HCT116 (cell line): ENCODE results near the gene SURF6. TPM values are rescaled to one million over a fixed set of nuclear protein-coding genes. Genes with fewer than 3 reads are reported as not detected.

Experiments
- ATAC-seq: fragments of 200-7000 bp; cut with Tn5 transposase; 2 replicates; pipeline ENCODE4 v1.9.1; 2020; ENCODE audit warnings: mild to moderate bottlenecking, moderate library complexity
- BruUV-seq: library from RNA; stranded (reverse); fragments of 400-500 nt; replicated peaks from 2 replicates; lab custom pipeline; 2021; lab: Mats Ljungman, UMichigan
- CTCF ChIA-PET: fragments of 300-600 bp; sonication (Branson Sonifier 250); formaldehyde crosslinking; loops from one replicate; lab custom pipeline; 2021; ENCODE audit warnings: antibody characterized with exemption; lab: Charles Lee
- POLR2A ChIA-PET: fragments of 300-600, 350-600 bp; sonication (Branson Sonifier 250); formaldehyde crosslinking; loops from one replicate; lab custom pipeline; 2021; ENCODE audit warnings: antibody characterized with exemption; lab: Charles Lee
- RAD21 ChIA-PET, 2 experiments: fragments of 300-600 bp; sonication (Branson Sonifier 250); formaldehyde crosslinking; loops; one replicate each; lab custom pipeline; 2023; ENCODE audit warnings: low total read pairs in 2 of 2; ENCODE audit not compliant: uncharacterized antibody in 2 of 2, unreplicated experiment in 2 of 2, low non-redundant PET in 1 of 2; lab: Charles Lee
- DNase-seq: peaks from one replicate; pipeline ENCODE4 v3.0.0-alpha.2; 2010; ENCODE audit warnings: low read depth, low spot score
- H2AFZ ChIP-seq: fragments of 200-600 bp; shearing (Covaris generic), sonication (generic); 2 replicates; pipeline ENCODE4 v1.6.1; 2017; ENCODE audit warnings: low read depth, mixed run types, mixed read lengths, antibody characterized with exemption, low read length; ENCODE audit not compliant: poor library complexity, severe bottlenecking
- H3K27ac ChIP-seq: 2 replicates; pipeline ENCODE4 v1.5.1; 2012; ENCODE audit warnings: low read depth, low read length
- H3K27me3 ChIP-seq: fragments of 200-600 bp; sonication (generic); 2 replicates; pipeline ENCODE4 v1.6.1; 2016; ENCODE audit warnings: mixed run types, low read length, mixed read lengths; ENCODE audit not compliant: insufficient read depth
- H3K36me3 ChIP-seq, 2 experiments: fragments of 200-500 bp in 1 of 2; fragments of 200-600 bp in 1 of 2; sonication (Bioruptor generic) in 1 of 2; sonication (generic) in 1 of 2; 2 replicates each; pipeline versions ENCODE4 v1.5.1 to v1.6.1; 2014 to 2016; ENCODE audit warnings: low read length in 2 of 2, inconsistent platforms in 1 of 2, mixed read lengths in 1 of 2, mixed run types in 1 of 2; ENCODE audit not compliant: insufficient read depth in 2 of 2, control insufficient read depth in 1 of 2
- H3K4me1 ChIP-seq, 2 experiments: fragments of 200-600 bp in 1 of 2; sonication (generic) in 1 of 2; 2 replicates each; pipeline versions ENCODE4 v1.5.1 to v1.6.1; 2012 to 2017; ENCODE audit warnings: low read length in 2 of 2, inconsistent platforms in 1 of 2, mild to moderate bottlenecking in 1 of 2, mixed read lengths in 1 of 2, mixed run types in 1 of 2, moderate library complexity in 1 of 2; ENCODE audit not compliant: insufficient read depth in 2 of 2, control insufficient read depth in 1 of 2
- H3K4me2 ChIP-seq: fragments of 200-600 bp; sonication (generic); 2 replicates; pipeline ENCODE4 v1.6.1; 2017; ENCODE audit warnings: mixed run types, low read length, mixed read lengths
- H3K4me3 ChIP-seq, 2 experiments: fragments of 200-600 bp in 1 of 2; sonication (generic) in 1 of 2; replicated peaks in 1 of 2; 2 replicates each; pipeline ENCODE4 v1.5.1; 2011 to 2016; ENCODE audit warnings: low read length in 2 of 2, control low read depth in 1 of 2, low read depth in 1 of 2, mild to moderate bottlenecking in 1 of 2, mixed read lengths in 1 of 2, mixed run types in 1 of 2
- H3K79me2 ChIP-seq: fragments of 200-600 bp; sonication (generic); 2 replicates; pipeline ENCODE4 v1.6.1; 2017; ENCODE audit warnings: mild to moderate bottlenecking, mixed run types, low read length, moderate library complexity, mixed read lengths; ENCODE audit not compliant: insufficient read depth
- H3K9ac ChIP-seq: fragments of 200-600 bp; sonication (generic); 2 replicates; pipeline ENCODE4 v1.6.1; 2016; ENCODE audit warnings: low read length, mixed read lengths
- H3K9me2 ChIP-seq: fragments of 200-600 bp; sonication (generic), shearing (Covaris generic); 2 replicates; pipeline ENCODE4 v1.6.1; 2017; ENCODE audit warnings: mixed run types, mild to moderate bottlenecking, moderate library complexity; ENCODE audit not compliant: insufficient read depth
- H3K9me3 ChIP-seq, 2 experiments: fragments of 200-500 bp in 1 of 2; fragments of 200-600 bp in 1 of 2; sonication (Bioruptor generic) in 1 of 2; sonication (generic) in 1 of 2; 2 replicates each; pipeline ENCODE4 v1.6.1; 2014 to 2017; ENCODE audit warnings: low read length in 2 of 2, mixed read lengths in 2 of 2, inconsistent platforms in 1 of 2, low read depth in 1 of 2, mild to moderate bottlenecking in 1 of 2, mixed run types in 1 of 2, moderate library complexity in 1 of 2; ENCODE audit not compliant: control insufficient read depth in 1 of 2, insufficient read depth in 1 of 2
- H4K20me1 ChIP-seq: fragments of 200-600 bp; sonication (generic), shearing (Covaris generic); 2 replicates; pipeline ENCODE4 v1.6.1; 2017; ENCODE audit warnings: mixed run types, mild to moderate bottlenecking, moderate library complexity; ENCODE audit not compliant: insufficient read depth
- CBX3 ChIP-seq: IDR thresholded peaks from 2 replicates; pipeline ENCODE4 v1.6.1; 2012; ENCODE audit warnings: low read depth
- CEBPB ChIP-seq: IDR thresholded peaks from 2 replicates; pipeline ENCODE4 v1.6.1; 2012; ENCODE audit warnings: low read depth
- EGR1 ChIP-seq: IDR thresholded peaks from 2 replicates; pipeline ENCODE4 v1.6.1; 2012; ENCODE audit warnings: low read depth
- ELF1 ChIP-seq: IDR thresholded peaks from 2 replicates; pipeline ENCODE4 v1.6.1; 2012; ENCODE audit warnings: low read depth, borderline replicate concordance
- EZH2 ChIP-seq: fragments of 200-600 bp; sonication (generic); IDR thresholded peaks from 2 replicates; pipeline ENCODE4 v1.6.1; 2017; ENCODE audit warnings: antibody characterized with exemption, mixed run types
- SIN3A ChIP-seq: IDR thresholded peaks from 2 replicates; pipeline ENCODE4 v1.6.1; 2012; ENCODE audit warnings: low read depth
- SRF ChIP-seq: IDR thresholded peaks from 2 replicates; pipeline ENCODE4 v1.6.1; 2012; ENCODE audit warnings: low read depth
- YY1 ChIP-seq: IDR thresholded peaks from 2 replicates; pipeline ENCODE4 v1.6.1; 2011; ENCODE audit warnings: low read length, low read depth, moderate library complexity, mild to moderate bottlenecking; ENCODE audit not compliant: insufficient replicate concordance; ENCODE audit errors: extremely low read depth
- ZBTB33 ChIP-seq: IDR thresholded peaks from 2 replicates; pipeline ENCODE4 v1.6.1; 2011; ENCODE audit warnings: mild to moderate bottlenecking, low read length, moderate library complexity; ENCODE audit not compliant: insufficient replicate concordance; ENCODE audit errors: extremely low read depth
- ZFX ChIP-seq: fragments of 450-650 bp; IDR thresholded peaks from 2 replicates; pipeline ENCODE4 v1.6.1; 2017
- ZNF274 ChIP-seq: fragments of 200-500 bp; sonication (Bioruptor generic); IDR thresholded peaks from 2 replicates; pipeline ENCODE4 v1.6.1; 2014; ENCODE audit warnings: mild to moderate bottlenecking, low read depth, low read length, inconsistent platforms
- intact Hi-C: fragments of 100-400 bp; cut with micrococcal nuclease; formaldehyde crosslinking; loops from 2 replicates; pipeline ENCODE4 v1.10.0; 2022
- total RNA-seq: library from RNA; stranded (reverse); gene quantifications from one replicate; pipeline ENCODE4 v1.2.1, GENCODE V29; 2021; ENCODE audit not compliant: unreplicated experiment
- TF ChIP-seq, protein P1 (sequence below): IDR thresholded peaks from 2 replicates; pipeline ENCODE4 v1.6.1; 2012
- TF ChIP-seq, protein P2 (sequence below): IDR thresholded peaks from 2 replicates; pipeline ENCODE4 v1.6.1; 2012

The SURF6 gene
- total RNA-seq, 1 experiment from 2014 or later = 30.1 TPM

DNA sequence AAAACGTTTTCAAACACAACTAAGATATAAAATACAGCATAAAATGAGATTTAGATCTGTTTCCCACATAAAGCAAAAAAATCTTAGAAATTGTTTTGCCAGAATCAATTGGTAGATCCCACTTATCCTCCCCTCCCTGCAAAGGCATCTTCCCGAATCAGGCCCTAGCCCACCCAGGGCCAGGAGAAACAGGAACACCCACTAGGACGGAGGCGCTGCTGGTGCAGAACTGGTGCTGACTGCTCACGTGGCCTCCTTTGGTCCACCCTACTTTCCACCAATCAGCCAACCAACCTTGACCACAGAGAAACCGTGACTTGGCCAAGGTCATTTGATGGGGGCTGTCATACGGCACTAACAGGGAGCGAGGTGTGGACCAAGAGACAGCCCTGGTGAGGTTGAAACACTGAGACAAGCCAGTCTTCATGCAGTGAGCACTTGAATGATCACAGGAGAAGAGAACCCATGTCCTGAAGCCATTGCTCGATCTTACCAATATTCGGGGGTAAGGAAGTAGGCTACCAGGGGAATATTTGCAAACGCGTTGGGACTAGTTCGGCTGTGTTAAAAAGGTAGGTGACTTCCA, 25.6 kb upstream of the SURF6 start (continued):
- TF ChIP-seq, protein P1, sequence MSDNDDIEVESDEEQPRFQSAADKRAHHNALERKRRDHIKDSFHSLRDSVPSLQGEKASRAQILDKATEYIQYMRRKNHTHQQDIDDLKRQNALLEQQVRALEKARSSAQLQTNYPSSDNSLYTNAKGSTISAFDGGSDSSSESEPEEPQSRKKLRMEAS = no peak
- TF ChIP-seq CBX3 = no peak
- no peak for TF ChIP-seq ZFX
- no peak for TF ChIP-seq ZBTB33
- no peak for TF ChIP-seq ZNF274

DNA sequence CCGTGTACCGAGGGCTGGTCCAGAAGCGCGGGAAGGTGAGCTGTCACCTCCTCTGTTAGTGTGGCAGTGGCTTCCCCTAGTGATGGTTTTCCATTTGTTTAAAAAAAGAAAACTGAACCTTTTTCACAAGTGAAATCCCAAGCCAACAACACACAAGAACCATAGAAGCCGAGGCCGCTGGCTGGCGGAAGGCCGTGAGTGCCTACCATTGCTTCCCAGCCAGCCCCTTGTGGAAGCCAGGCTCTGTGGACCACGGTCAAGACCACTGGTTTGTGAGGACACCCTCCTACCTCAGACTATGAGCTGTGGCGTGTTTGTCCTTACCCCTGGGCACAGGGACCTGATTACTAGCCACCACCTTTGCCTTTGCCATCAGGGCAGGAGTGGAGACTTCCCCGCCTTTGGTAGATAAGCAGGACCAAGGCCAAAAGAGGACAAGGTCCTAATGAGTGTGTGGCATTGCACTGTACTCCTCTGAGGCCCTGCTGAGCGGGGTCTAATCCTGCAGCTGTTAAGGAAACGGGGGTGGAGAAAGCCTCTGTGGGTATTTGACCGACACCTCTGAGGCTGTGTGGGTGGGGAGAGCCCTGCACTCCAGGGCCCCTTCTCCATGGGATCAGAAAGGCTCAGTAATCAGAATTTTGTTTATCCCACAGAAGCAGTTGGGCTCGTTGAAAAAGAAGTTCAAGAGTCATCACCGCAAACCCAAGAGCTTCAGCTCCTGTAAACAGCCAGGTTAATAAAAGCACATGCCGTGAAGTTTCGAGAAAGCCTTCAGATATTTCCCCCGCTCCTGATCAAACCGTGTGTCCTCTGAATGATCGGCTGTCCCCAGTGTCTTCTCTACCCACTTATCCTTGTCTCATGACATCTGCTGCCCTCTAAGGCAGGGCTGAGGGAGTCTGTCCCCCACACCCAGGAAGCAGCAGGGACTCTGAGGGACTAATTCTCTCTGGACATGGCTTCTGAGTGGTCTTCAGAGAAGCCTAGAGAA, 24.7 kb upstream of the SURF6 start:
- Histone ChIP-seq H3K79me2 (peaks cover 46% of the 10 kb centered on the region), H3K4me2 (no peak overlapping the region), H3K27me3 (no peaks in the 10 kb centered on the region), H3K4me3 (no peak overlapping the region), H4K20me1 (no peaks in the 10 kb centered on the region), H3K9ac (no peak overlapping the region), H3K4me1 (peaks cover 7 to 9% of the 10 kb centered on the region in 2 experiments; a peak in 3 of 4 replicates), H2AFZ (no peak overlapping the region), H3K9me3 (no peaks in the 10 kb centered on the region), H3K36me3 (peaks cover 28 to 42% of the 10 kb centered on the region in 2 experiments; a peak in 3 of 4 replicates), H3K27ac (peak overlapping the region; percentile 26; the same call in 1 of the 2 replicates), H3K9me2 (no peaks in the 10 kb centered on the region)
- ChIA-PET POLR2A (no interaction called here), CTCF (interaction anchor here (1.1 kb wide), 1 partner anchor 99 kb away, joined by 3 read pairs; the partner anchor contains the start of gene CACFD1), RAD21 (no interaction called here)
- intact Hi-C loops = no loop called here
- BruUV-seq = no TSS peak
- DNase-seq (no peak), ATAC-seq (no peak)
- TF ChIP-seq, protein P2, sequence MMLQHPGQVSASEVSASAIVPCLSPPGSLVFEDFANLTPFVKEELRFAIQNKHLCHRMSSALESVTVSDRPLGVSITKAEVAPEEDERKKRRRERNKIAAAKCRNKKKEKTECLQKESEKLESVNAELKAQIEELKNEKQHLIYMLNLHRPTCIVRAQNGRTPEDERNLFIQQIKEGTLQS = no peak
- TF ChIP-seq ZBTB33 = no peak
- no peak for TF ChIP-seq YY1
- TF ChIP-seq SIN3A = no peak
- TF ChIP-seq EGR1 = no peak
- no peak for TF ChIP-seq CEBPB
- no peak for TF ChIP-seq ELF1
- no peak for TF ChIP-seq EZH2
- TF ChIP-seq SRF = no peak
- TF ChIP-seq ZNF274 = no peak
- no peak for TF ChIP-seq CBX3
